NCI-H748 treated with DMSO at 0.1 percent for 48 hours (cell line): ENCODE results near the gene TEX36.
"Not testable (repeated sequence)": the region's sequence is repeated elsewhere in the genome, so short reads cannot be mapped to it uniquely, and the experiment has no call there.

Experiments
- DNase-seq: peaks from one replicate; lab custom pipeline; 2025; lab: John Stamatoyannopoulos, UW

Gene TEX36

DNA sequence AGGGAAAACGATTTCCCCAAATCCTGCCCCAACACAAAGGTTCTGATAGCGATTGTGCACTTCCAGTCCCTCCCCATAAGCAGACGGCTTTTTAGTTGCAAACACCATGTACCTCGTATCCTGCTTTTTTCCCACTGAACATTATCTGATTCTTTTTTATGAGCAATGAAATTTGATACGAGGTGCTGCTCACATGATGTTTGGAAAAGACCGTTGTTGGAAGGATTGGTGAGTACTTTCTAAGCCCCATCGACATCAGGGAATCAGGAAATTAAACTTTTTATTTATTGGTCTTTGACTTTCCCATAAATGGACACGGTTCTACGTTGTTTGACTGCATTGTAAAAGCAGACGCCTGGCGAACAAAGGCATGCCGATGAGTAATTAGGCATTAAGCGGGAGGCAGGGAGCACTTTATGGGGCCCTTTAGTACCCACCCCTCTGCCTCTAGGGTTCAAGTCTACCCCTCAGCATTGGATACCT, 49.4 kb downstream of the TEX36 start:
- peak; percentile 80 for DNase-seq

DNA sequence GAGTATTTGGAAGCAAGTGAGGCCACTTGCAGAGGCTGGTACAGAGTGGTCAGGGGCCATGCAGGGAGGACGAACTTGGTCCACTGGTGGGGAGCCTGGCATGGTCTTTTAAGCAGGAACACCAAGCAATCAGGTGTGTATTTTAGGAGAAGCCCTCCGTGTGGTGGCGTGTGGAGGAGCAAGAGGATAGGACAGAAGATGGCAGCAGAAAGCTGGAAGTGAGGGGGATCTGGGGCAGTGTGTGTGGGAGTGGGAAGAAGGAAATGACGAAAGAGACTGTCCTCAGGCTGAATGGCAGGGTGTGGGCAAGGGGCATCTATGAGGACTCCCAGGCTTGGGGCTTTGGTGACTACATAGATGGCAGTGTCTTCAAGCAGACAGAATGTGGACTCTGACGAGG, 51.2 kb downstream of the TEX36 start:
- no peak for DNase-seq

DNA sequence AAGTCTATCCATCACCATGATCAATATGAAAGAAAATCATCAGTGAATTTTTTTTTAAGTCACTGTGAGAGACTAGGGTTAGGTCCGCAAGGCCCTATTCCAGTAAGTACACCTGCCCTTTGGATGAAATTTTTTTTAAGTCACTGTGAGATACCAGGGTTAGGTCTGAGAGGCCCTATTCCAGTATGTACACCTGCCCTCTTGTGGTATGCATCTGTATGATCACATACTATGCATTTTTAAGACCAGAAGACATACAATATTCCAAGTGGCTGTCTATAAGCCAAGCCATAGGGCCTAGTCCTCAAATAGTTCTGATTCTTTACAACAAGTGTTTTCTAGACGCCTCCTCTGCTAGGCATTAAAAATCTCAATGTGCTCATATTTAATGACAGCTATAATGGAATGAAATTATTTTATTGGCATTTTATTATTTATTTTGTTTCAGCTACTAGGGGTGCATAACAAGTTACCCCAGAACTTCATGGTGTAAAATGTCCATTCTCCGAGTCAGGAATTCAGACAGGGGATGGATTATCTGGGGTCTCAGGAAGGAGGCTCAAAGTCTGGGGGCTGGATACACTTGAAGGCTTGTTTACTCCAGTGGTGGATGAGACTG, 53.1 kb downstream of the TEX36 start:
- DNase-seq: peak; percentile 45

DNA sequence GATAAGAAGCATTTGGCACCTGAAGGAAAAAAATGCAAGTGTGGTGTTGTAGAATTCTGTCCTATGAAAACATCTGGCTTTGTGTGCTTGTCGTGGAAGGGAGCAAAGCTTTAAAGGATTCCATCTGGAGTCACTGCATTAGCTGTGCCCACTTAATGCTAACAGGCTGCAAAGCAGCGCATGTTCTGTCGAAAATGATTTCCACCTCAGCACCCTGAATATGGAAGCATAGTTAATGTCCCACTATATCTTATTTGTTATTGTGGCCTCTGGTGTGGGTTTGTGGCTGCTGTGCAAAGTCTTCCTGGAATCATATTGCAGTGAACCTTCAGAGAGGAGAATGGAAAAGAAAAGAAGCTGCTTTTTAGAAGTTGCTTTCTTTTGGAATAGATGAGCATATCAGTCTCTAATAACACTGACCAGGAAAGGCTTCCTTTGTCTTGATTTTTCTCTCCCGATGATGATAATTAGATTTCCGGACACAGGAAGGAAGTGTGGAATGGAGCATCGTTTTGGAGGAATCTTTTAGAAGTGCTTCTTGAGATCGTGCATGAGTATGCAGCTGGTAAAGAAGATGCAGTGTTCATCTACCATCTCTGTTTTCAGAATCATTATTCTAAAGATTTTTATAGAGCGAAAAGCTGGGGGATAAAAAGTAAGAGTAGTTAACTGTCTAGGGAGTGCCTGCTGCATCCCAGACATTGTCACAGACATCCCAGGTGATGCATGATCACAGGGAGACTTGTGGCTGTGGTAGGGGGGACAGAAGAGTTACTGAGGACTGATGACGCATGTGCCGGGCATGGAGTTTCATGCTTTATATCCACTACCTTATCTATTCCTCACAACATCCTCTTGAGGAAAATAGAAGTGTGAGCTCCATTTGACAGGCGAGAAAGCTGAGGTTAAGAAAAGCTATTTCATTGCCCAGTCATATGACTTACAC, 54.6 kb downstream of the TEX36 start:
- DNase-seq: no peak

DNA sequence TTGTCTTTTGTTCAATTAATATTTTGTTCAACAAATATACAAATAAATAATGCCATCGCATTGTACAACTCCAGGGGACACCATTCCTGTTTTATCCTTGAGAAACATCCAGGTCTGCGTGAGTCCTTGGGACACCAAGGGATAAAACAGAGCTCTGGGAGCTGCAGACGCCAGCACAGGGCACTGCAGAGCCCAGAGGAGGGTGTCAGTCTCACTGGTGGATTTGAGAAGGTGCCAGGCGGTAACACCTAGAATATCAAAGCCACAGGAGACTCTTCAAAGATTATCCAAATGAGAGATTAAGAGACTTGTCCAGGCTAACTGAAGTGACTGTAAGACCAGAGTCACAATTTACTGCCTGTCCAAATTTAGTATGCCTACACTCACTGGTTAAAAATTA, 55.3 kb downstream of the TEX36 start:
- no peak for DNase-seq

DNA sequence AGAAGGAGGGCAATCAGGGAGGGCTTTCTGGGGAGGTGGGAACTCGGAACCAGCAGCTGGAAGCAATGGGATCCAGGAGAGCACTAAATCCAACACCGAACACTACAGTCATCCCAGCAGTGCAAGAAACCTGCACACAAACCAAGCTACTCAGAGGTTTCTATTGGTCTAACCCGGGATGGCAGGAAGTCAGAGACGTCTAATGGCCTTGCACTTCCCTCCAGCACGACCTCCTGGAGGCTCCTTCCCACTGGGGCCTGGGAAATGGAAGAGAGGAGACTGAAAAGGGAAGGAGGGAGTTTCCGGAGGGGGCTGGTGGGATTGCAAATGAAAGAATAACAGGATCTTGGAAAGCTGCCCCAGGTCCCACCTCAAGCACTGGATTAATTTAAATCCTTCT, 56.3 kb downstream of the TEX36 start:
- DNase-seq: no peak

DNA sequence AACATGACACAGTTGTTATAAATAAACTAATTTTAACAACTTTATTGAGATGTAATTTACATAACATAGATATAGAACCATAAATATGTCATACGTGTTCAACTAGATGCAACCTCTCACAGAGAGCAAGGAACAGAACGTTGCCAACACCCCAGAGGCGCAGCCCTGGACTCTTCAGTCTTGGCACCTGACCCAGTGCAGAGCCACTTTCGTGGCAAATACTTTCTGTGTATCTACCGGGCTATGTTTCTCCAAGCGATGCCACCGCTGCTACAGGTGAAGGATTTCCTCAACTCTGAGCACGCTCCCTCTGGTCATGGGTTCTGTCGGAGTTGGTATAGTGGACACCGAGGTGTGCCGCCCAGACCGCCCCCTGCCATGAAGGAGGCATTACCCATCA, 57.4 kb downstream of the TEX36 start:
- no peak for DNase-seq

DNA sequence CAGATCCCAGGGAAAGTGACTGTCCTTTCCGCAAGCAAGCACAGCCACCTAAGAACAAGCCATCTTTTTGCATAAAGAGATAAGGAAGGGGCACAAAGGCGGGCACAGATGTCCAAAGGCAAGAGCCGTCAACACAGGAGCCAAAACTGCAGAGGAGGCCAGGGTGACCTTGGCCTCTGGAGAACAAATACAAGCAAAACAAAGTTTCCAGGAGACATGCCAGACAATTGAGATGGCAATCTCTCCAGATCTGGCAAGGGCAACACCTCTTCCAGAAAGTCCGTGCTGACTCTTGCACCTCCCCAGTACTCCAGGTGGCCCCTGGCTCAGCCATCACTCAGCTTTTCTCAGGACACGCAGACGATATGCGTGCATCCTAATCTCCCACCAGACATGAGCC, 58.2 kb downstream of the TEX36 start:
- DNase-seq: no peak

DNA sequence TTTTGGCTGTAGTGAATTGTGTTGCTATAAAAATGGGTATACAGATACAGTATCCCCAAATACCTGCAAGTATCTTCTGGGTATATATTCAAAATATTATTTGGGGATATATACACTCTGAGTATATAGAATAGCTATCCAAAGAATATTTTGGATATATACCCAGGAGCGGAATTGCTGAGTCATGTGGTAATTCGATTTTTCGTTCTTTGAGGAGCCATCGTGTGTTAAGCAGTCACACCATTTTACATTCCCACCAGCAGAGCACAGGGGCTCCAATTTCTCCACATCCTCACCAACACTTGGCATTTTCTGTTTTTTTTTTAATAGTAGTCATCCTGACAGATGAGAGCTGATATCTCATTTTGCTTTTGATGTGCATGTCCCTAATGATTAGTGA, 61.9 kb downstream of the TEX36 start:
- no peak for DNase-seq

DNA sequence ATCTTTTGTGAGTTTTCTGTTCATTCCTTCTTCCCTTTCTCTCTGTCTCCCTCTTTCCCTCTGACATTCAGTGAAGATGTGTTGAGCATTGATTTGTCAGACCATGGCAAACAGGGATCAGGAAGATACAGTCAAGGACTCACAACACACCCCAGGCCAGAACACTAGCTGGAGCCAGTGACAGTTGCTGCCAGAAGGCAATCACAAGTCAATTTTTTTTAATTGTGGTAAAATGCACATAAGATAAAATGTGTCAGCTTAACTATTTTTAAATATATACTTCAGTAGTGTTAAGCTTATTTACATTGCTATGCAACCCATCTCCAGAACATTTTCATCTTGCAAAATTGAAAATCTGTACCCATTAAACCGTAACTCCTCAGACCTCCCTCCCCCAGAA, 62.6 kb downstream of the TEX36 start:
- DNase-seq: no peak

DNA sequence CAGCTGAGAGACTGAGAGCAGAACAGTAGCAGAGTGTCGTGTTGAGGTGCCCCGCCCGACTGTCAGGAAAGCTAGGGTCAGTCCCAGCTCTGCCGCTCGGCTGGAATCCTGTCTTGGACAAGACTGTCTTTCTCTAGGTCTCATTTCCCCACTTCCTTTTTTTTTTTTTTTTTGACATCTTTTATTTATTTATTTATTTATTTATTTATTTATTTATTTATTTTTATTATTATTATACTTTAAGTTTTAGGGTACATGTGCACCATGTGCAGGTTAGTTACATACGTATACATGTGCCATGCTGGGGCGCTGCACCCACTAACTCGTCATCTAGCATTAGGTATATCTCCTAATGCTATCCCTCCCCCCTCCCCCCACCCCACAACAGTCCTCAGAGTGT, 69.9 kb downstream of the TEX36 start:
- DNase-seq: not testable (repeated sequence)

DNA sequence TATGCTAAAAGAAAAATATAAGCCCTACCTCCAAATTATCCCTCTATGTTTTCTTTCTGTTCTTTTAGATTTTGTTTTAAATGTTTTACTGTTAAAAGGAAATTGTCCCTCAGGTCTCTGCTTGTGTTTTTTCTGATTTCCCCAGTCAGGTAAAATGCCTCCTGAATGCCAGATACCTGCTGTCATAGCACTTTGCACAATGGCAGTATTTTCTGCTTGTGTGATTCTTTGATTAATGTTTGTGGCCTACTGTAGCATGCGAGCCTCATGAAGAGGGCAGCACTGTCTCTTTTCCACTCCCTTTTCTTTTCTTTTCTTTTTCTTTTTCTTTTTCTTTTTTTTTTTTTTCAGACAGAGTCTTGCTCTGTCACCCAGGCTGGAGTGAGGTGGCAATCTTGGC, 71.2 kb downstream of the TEX36 start:
- no peak for DNase-seq

DNA sequence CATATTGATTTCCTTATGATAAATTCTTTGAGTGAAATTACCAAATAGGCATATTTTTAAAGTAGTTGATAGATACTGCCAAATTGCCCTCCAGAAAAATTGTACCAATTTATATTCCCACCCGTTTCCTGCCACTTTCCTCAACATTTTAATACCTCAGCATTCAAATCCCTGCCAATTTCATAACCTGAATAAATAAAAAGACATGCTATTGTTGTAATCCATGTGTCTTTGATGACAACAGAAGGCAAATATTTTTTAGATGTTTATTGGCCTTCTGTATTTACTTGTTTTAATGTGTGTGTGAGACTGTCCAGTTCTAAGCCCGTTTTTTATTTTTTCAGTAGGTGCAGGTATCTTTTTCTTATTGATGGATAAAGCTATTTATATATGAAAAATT, 71.7 kb downstream of the TEX36 start:
- no peak for DNase-seq

DNA sequence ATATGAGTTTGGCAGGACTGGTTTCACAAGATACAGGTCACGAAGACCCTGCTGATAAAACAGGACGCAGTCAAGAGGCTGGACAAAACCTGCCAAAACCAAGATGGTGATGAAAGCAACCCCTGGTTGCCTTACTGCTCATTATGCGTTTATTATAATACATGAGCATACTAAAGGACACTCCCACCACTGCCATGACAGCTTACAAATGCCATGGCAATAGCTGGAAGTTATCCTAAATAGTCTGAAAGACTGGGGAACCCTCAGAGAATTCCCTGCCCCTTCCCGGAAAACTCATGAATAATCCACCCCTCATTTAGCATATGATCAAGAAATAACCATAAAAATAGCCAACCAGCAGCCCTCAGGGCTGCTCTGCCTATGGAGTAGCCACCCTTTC, 73.1 kb downstream of the TEX36 start:
- DNase-seq: no peak

DNA sequence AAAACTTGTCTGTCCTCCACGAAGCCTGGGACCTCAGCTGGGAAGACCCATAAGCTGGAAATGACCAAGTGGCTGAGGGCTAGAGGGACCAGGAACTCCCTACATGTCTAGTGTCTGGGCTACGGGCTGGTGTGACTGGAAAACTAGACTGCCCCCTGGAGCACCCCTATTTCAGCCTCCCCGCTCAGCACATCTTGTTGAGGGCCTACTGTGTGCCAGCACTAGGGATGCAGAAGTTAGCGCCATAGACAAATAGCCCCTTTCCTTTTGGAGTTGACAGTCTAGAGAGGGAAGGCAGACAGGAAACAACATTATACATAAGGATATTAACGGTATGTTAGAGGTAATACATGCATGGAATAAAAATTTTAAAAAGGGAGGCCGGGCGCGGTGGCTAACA, 74.5 kb downstream of the TEX36 start:
- DNase-seq: no peak

DNA sequence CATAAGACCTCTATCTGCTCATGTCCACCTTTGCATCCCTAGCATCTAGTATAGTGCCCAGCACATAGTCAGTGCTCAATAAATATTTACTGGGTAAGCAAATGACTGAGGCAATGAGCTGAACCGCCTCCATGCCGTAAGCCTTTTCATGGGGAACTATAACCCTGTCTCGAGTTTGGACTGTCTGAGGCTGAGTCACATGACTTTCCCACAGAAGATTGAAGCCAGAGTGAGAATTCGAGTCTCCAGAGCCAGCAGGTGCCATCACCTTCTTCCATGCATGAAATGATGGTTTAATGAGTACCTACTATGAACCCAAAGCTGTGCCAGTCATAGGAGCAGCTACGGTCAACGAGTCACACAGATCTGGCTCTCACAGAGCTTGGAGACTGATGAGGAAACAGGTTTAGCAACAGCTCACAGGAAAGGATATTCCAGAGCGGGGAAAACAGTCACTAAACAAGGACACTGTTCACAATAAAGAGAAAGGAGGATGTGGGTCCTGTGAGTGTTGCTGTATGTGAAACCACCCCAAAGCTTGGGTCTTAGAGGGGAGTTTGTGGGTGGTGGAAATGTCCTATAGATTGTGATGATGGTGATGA, 75.2 kb downstream of the TEX36 start:
- no peak for DNase-seq

DNA sequence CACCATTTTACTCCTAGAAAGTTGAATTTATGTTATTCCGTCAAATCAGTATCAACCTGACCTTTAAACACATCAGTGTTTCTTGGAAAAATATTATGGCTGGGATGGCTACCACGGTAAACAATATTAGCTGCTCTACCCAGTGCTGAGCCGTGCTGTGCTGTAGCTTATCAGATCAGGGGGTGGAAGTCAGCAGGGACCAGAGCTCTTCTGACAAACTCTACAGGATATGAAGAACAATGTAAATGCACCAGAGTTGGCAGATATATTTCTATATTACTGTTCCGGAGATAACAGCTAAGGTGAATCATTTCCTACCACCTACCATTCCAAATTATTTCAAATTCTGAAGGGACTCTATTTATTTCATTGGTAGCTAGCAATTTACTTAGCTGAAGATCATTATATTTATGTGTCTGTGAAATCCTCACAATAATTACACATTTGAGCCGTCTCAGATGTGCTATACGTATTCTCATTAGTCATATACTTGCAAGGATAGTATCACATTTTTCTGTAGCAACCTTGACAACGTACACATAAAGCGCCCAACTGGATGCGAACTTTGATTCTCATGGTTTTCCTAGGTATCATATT, 76.5 kb downstream of the TEX36 start:
- DNase-seq: no peak
